Measurements from ENCODE around the gene A1CF.
A peak's percentile ranks its signal among the peaks of the same experiment; 100 is the strongest.
"Not testable (repeated sequence)": the region's sequence is repeated elsewhere in the genome, so short reads cannot be mapped to it uniquely, and the experiment has no call there.

The A1CF gene

DNA sequence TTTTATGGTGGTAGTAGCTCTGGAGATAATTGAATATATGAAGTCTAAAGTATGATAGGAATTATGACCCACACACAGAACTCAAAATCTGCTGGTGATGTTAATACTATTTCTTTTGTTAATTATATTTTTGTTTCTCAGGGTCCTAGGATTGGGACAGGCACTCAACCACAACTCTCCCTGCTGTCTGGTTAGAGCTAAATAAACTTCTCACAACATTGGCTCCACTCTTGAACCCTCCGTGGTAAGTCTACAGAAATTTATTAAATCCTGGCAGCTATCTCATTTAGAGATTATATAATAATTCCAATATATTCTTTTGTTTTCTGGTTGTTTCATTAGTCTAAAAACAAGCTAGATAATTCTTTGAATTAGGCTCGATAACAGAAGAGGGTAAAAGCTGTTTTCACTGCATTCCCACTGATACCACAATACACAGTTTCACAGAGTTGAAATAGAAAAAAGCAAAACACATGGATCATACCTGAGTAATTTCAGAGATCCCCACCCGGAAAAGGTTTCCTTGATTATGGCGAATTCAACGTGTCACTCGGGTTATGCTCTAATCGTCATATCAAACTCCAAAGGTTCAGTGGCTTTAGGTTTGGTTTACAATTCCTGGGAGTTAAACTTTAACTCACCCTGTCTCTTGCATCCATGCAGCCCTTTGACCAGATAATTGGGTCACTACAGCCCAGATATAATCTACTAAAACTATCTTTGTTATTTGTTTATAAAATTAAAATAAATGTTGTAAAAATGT, at the start of gene A1CF:
Gene A1CF (minus strand): TSS at position 531 of the 763 bp plus-strand sequence. CDS start 25,687 bp downstream, outside the sequence.
- DNase-seq (ENCODE audit: low spot score), result no peak

- DNase-seq (ENCODE audit: low spot score), result no peak
Observed at GRCh38 chr10:50931948-50932431, 46.6 kb upstream of the A1CF start.

GRCh38 chr10:50929670-50930069, 44.2 kb upstream of the A1CF start:
- peak; percentile 13 for DNase-seq (ENCODE audit: low spot score)

- DNase-seq (ENCODE audit: low spot score), result no peak
Observed at GRCh38 chr10:50928190-50928552, 42.7 kb upstream of the A1CF start.

- no peak for DNase-seq (ENCODE audit: low spot score)
Observed at GRCh38 chr10:50927522-50928189, 42.2 kb upstream of the A1CF start.

DNA sequence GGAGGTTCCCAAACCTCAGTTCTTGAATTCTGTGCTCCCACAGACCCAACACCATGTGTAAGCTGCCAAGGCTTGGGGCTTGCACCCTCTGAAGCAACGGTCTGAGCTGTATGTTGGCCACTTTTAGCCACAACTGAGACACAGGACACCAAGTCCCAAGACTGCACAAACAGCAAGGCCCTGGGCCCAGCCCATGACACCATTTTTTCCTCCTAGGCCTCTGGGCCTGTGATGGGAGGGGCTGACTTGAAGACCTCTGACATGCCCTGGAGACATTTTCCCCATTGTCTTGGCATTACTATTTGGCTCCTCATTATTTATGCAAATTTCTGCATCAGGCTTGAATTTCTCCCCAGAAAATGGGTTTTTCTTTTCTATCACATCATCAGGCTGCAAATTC, 38.0 kb upstream of the A1CF start:
- not testable (repeated sequence) for DNase-seq (ENCODE audit: low spot score)

- no peak for DNase-seq (ENCODE audit: low spot score)
Observed at GRCh38 chr10:50919010-50919409, 33.6 kb upstream of the A1CF start.

DNA sequence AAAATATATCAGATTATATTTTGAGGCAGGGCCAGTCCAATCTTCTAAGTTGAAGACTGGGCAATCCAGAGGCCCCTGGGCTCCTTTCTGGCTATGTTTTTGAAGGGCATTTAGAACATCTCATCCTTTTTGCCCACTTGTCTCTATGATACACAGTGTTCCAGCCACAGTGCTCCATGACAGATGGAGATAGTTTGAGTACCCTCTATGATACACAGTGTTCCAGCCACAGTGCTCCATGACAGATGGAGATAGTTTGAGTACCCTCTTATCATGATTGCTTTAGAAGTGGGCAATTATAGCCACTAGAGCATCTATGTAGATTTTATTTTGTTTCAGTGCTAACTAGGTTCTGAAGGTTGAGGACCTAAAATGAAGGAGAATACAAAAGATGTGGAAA, 33.1 kb upstream of the A1CF start:
- no peak for DNase-seq (ENCODE audit: low spot score)

DNA sequence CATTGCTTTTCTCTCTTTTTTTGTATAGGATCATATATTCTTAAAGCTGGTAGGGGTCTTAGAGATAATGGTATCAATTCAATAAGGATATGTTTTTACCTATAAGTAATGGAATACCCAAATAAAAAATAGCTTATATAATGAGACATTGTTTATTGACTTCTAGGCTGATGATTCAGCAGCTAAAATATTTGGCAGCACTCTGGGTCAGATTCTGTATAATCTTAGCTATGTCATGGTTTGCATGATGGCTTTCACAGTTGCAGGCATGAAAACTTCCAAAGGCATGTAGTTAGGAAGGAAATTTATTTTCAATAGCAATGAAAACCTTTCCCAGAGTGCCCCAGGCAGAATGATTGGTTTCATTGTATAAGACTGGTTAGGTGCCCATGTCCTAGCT, 32.1 kb upstream of the A1CF start:
- DNase-seq (ENCODE audit: low spot score), result peak; percentile 74

GRCh38 chr10:50909334-50910014, 24.0 kb upstream of the A1CF start:
- no peak for DNase-seq (ENCODE audit: low spot score)

DNA sequence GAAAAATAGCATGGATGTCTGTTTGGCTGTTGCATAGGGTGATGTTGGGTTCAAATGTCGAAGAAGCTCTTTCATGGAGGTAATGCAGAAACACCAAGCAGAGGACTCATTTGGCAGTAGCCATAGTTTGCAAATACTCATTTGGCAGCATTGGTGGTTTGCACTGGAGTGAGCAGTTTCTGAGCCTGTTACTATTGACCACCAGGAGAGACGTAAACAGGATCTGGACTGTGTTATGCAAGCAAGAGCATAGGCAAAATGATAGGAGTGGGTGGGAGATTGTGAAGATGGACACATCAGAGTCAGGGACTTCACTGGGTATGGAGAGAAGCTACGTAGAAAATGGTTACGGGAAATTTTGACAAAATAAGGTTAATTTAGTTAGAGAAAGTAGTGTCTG, 22.9 kb upstream of the A1CF start:
- no peak for DNase-seq (ENCODE audit: low spot score)

GRCh38 chr10:50905797-50906196, 20.4 kb upstream of the A1CF start:
- not testable (repeated sequence) for DNase-seq (ENCODE audit: low spot score)

- no peak for DNase-seq (ENCODE audit: low spot score)
Observed at GRCh38 chr10:50896721-50897120, 11.3 kb upstream of the A1CF start.

GRCh38 chr10:50894312-50894711, 8.9 kb upstream of the A1CF start:
- no peak for DNase-seq (ENCODE audit: low spot score)

DNA sequence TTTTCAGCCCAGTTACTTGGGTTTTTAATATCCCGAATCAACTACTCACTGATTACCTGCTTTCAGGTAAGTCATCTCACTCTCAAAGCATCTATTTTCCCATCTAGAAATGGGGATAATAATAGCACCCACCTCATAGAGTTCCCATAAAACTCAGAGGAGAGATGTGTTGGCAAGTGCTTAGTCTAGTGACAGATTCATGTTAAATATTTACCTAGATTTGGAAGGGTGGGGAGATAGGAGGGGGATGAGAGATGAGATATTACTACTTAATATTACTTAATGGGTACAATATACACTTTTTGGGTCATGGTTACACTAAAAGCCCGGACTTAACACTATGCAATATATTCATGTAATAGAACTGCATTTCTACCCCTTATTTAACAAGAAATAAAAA, 7.0 kb upstream of the A1CF start:
- DNase-seq (ENCODE audit: low spot score), result no peak

GRCh38 chr10:50884302-50884701, 1.1 kb downstream of the A1CF start:
- DNase-seq (ENCODE audit: low spot score), result no peak

- no peak for DNase-seq (ENCODE audit: low spot score)
Observed at GRCh38 chr10:50883629-50884028, 1.8 kb downstream of the A1CF start.

DNA sequence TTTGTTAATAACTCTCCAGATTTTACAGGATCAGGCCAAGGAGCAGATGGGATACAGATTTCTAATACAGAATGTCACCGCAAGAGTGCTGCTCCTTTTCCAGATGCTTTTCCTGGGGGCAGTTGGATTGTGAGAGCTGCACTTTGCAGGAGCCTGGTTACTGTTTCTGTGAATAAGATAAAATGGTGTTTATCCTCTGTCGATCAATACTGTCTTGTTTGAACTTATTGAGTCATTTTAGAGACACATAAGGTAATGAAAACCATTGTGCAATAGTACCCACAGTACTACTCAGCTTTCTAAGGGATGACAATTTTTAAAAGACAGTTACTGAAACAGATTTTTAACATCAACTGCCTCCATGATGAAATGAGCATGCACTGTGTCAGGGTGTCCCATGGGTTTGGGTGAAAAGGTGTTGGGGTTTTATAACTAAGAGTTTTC, 2.9 kb downstream of the A1CF start:
- DNase-seq (ENCODE audit: low spot score), result peak; percentile 2

DNA sequence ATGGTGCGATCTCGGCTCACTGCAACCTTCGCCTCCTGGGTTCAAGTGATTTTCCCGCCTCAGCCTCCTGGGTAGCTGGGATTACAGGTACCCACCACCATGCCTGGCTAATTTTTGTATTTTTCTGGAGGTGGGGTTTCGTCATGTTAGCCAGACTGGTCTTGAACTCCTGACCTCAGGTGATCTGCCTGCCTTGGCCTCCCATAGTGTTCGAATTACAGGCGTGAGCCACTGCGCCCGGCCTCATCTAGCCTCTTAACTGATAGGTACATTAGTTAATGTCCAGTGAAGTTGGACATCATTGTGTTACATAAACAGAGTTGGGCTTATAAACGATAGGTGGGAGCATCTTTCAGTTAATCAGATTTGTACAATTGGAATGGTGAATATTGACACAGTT, 4.4 kb downstream of the A1CF start:
- not testable (repeated sequence) for DNase-seq (ENCODE audit: low spot score)

GRCh38 chr10:50876429-50876828, 9.0 kb downstream of the A1CF start:
- DNase-seq (ENCODE audit: low spot score), result no peak

- no peak for DNase-seq (ENCODE audit: low spot score)
Observed at GRCh38 chr10:50874723-50875122, 10.7 kb downstream of the A1CF start.

GRCh38 chr10:50866317-50866716, 19.1 kb downstream of the A1CF start:
- no peak for DNase-seq (ENCODE audit: low spot score)

- DNase-seq (ENCODE audit: low spot score), result no peak
Observed at GRCh38 chr10:50862719-50863118, 22.7 kb downstream of the A1CF start.

Data from AG08395 (cell line).